Gastrocnemius medialis (tissue), 4 donors: ENCODE results near the gene PPP1CB.

ENCODE experiments used
- POLR2A ChIP-seq, 2 donors: fragments of 450-650 bp; IDR thresholded peaks; one replicate each; pipeline ENCODE4 v1.6.1; 2017; ENCODE audit warnings: antibody characterized with exemption in 2 of 2, mild to moderate bottlenecking in 2 of 2, moderate library complexity in 2 of 2
- TF ChIP-seq, protein P1 (sequence below), 5 experiments: fragments of 450-650 bp in 3 of 5; fragments of 200-600 bp in 2 of 5; sonication (generic) in 2 of 5; IDR thresholded peaks in 4 of 5; conservative IDR thresholded peaks in 1 of 5; 1 replicate in 4 of 5; 2 replicates in 1 of 5; pipeline ENCODE4 v1.5.1; 2016 to 2019; ENCODE audit warnings: antibody characterized with exemption in 5 of 5, mild to moderate bottlenecking in 3 of 5, moderate library complexity in 3 of 5

DNA sequence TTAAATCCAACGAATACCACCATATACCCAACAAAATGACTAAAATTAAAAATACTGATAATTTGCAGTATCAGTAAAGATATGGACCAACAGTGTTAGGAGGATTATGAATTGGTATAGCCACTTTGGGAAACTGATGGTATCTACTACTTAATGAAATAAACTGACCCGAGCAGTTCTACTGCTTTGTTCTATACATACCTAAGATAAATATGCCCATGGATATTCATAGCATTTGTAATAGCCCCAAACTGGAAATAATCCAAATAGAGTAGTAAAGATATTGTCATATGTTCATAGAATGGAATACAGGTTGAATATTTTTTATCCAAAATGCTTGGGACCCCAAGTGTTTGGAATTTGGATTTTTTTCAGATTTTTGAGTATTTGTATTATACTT, 20.7 kb downstream of the PPP1CB start:
- TF ChIP-seq, protein P1, sequence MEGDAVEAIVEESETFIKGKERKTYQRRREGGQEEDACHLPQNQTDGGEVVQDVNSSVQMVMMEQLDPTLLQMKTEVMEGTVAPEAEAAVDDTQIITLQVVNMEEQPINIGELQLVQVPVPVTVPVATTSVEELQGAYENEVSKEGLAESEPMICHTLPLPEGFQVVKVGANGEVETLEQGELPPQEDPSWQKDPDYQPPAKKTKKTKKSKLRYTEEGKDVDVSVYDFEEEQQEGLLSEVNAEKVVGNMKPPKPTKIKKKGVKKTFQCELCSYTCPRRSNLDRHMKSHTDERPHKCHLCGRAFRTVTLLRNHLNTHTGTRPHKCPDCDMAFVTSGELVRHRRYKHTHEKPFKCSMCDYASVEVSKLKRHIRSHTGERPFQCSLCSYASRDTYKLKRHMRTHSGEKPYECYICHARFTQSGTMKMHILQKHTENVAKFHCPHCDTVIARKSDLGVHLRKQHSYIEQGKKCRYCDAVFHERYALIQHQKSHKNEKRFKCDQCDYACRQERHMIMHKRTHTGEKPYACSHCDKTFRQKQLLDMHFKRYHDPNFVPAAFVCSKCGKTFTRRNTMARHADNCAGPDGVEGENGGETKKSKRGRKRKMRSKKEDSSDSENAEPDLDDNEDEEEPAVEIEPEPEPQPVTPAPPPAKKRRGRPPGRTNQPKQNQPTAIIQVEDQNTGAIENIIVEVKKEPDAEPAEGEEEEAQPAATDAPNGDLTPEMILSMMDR (IDR thresholded peaks at IDR 0.05 in 4 of 5, conservative IDR thresholded peaks at IDR 0.05 in 1 of 5): no peak
- TF ChIP-seq POLR2A (IDR thresholded peaks at IDR 0.05): no peak
